A549 (cell line): ENCODE results near the gene IFI27L1. TPM values are rescaled to one million over a fixed set of nuclear protein-coding genes. Genes with fewer than 3 reads are reported as not detected.

Experiments
- ATAC-seq, 2 experiments: fragments of 200-7000 bp in 1 of 2; fragments of >200 bp in 1 of 2; cut with Nextera tagmentation in 1 of 2; cut with Tn5 transposase in 1 of 2; 3 replicates each; pipeline versions ENCODE4 v1.8.0 to v1.9.1; 2018 to 2020; ENCODE audit warnings: mild to moderate bottlenecking in 1 of 2, moderate library complexity in 1 of 2
- CTCF ChIA-PET: fragments of 300-600 bp; sonication (Branson Sonifier 250); formaldehyde crosslinking; extraction: SDS; loops from one replicate; lab custom pipeline; 2021; ENCODE audit warnings: antibody characterized with exemption, inconsistent platforms; lab: Yijun Ruan, JAX
- POLR2A ChIA-PET: fragments of 350-600 bp; formaldehyde crosslinking; extraction: SDS; loops from one replicate; lab custom pipeline; 2021; ENCODE audit warnings: antibody characterized with exemption, inconsistent platforms; lab: Yijun Ruan, JAX
- DNase-seq, 2 experiments: peaks; one replicate each; pipeline versions ENCODE4 v3.0.0 to v3.0.0-alpha.2; 2011 to 2016; ENCODE audit warnings: low read depth in 1 of 2, low spot score in 1 of 2
- FAIRE-seq: peaks from 2 replicates; lab custom pipeline; 2011; peaks lifted over from hg19 to GRCh38; lab: Jason Lieb, UNC
- H3K27ac ChIP-seq, 2 experiments: fragments of >200 bp; sonication (Bioruptor Twin); formaldehyde crosslinking; 3 replicates each; pipeline ENCODE4 v1.5.1; 2016 to 2017
- H3K4me1 ChIP-seq: fragments of >200 bp; sonication (Bioruptor Twin); formaldehyde crosslinking; 3 replicates; pipeline ENCODE4 v1.6.1; 2016
- H3K4me2 ChIP-seq: fragments of >200 bp; sonication (Bioruptor Twin); formaldehyde crosslinking; 3 replicates; pipeline ENCODE4 v1.6.1; 2016
- H3K4me3 ChIP-seq: fragments of >200 bp; sonication (Bioruptor Twin); formaldehyde crosslinking; 3 replicates; pipeline ENCODE4 v1.5.1; 2016
- H3K9me3 ChIP-seq: fragments of >200 bp; sonication (Bioruptor Twin); formaldehyde crosslinking; 3 replicates; pipeline ENCODE4 v1.6.1; 2016
- CBX8 ChIP-seq: fragments of 200-600 bp; sonication (generic); IDR thresholded peaks from 2 replicates; pipeline ENCODE4 v1.6.1; 2016
- CHD2 ChIP-seq: fragments of 150-350 bp; IDR thresholded peaks from 2 replicates; pipeline ENCODE4 v1.6.1; 2014; ENCODE audit warnings: low read length; ENCODE audit not compliant: partially characterized antibody
- CTCF ChIP-seq: fragments of >200 bp; sonication (Bioruptor Twin); formaldehyde crosslinking; IDR thresholded peaks from 3 replicates; pipeline ENCODE4 v1.5.1; 2016
- FOXS1 ChIP-seq: fragments of 250-450 bp; sonication (Bioruptor Pico); IDR thresholded peaks from 2 replicates; pipeline ENCODE4 v1.5.0; 2020; ENCODE audit warnings: mild to moderate bottlenecking, moderate library complexity
- HDAC2 ChIP-seq: fragments of 200-600 bp; sonication (generic); IDR thresholded peaks from 2 replicates; pipeline ENCODE4 v1.6.1; 2016
- HES2 ChIP-seq: fragments of >200 bp; sonication (Bioruptor Twin); formaldehyde crosslinking; IDR thresholded peaks from 2 replicates; pipeline ENCODE4 v1.6.1; 2016
- HEYL ChIP-seq: fragments of 250-450 bp; sonication (Bioruptor Pico); IDR thresholded peaks from 2 replicates; pipeline ENCODE4 v1.8.0; 2021; ENCODE audit warnings: mild to moderate bottlenecking, moderate library complexity
- HOXB5 ChIP-seq: fragments of 250-450 bp; sonication (Bioruptor Pico); IDR thresholded peaks from 2 replicates; pipeline ENCODE4 v1.5.0; 2020; ENCODE audit warnings: mild to moderate bottlenecking, moderate library complexity
- JUN ChIP-seq, 2 experiments: fragments of >200 bp; sonication (Bioruptor Twin); formaldehyde crosslinking; IDR thresholded peaks; 2 replicates in 1 of 2; 3 replicates in 1 of 2; pipeline ENCODE4 v1.6.1; 2016 to 2017
- KDM1A ChIP-seq: fragments of 200-600 bp; sonication (generic); IDR thresholded peaks from 2 replicates; pipeline ENCODE4 v1.6.1; 2016; ENCODE audit warnings: low read depth, mild to moderate bottlenecking
- NFE2L2 ChIP-seq: fragments of 150-350 bp; conservative IDR thresholded peaks from 2 replicates; pipeline ENCODE4 v1.6.1; 2014; ENCODE audit warnings: low read length
- PBX3 ChIP-seq: IDR thresholded peaks from 2 replicates; pipeline ENCODE4 v1.6.1; 2012
- POLR2A ChIP-seq: IDR thresholded peaks from 2 replicates; pipeline ENCODE4 v1.6.1; 2012; ENCODE audit warnings: mild to moderate bottlenecking, low read length
- POLR2AphosphoS2 ChIP-seq: conservative IDR thresholded peaks from 2 replicates; pipeline ENCODE4 v1.6.1; 2012; ENCODE audit warnings: low read length, improper control_type of control experiment, inconsistent platforms
- RAD21 ChIP-seq, 2 experiments: fragments of >200 bp in 1 of 2; sonication (Bioruptor Twin) in 1 of 2; formaldehyde crosslinking in 1 of 2; IDR thresholded peaks in 1 of 2; conservative IDR thresholded peaks in 1 of 2; 2 replicates in 1 of 2; 3 replicates in 1 of 2; pipeline ENCODE4 v1.6.1; 2012 to 2018; ENCODE audit warnings: inconsistent platforms in 1 of 2
- RNF2 ChIP-seq: fragments of 200-600 bp; sonication (generic); IDR thresholded peaks from 2 replicates; pipeline ENCODE4 v1.6.1; 2016; ENCODE audit warnings: low read depth, mild to moderate bottlenecking, antibody characterized with exemption, moderate library complexity, borderline replicate concordance
- SMC3 ChIP-seq: fragments of >200 bp; sonication (Bioruptor Twin); formaldehyde crosslinking; IDR thresholded peaks from 3 replicates; pipeline ENCODE4 v1.6.1; 2018; ENCODE audit warnings: inconsistent platforms
- SREBF2 ChIP-seq: fragments of 450-650 bp; IDR thresholded peaks from 2 replicates; pipeline ENCODE4 v1.6.1; 2014; ENCODE audit warnings: mild to moderate bottlenecking, moderate library complexity
- TP53 ChIP-seq: fragments of 250-450 bp; sonication (Bioruptor Pico); IDR thresholded peaks from 2 replicates; pipeline ENCODE4 v1.5.0; 2021; ENCODE audit warnings: mild to moderate bottlenecking, moderate library complexity
- ZFP36 ChIP-seq: fragments of 450-650 bp; IDR thresholded peaks from 2 replicates; pipeline ENCODE4 v1.6.1; 2014; ENCODE audit warnings: borderline replicate concordance; ENCODE audit not compliant: partially characterized antibody
- ZSCAN20 ChIP-seq: fragments of 250-450 bp; sonication (Bioruptor Pico); IDR thresholded peaks from 2 replicates; pipeline ENCODE4 v1.8.0; 2022; ENCODE audit warnings: mild to moderate bottlenecking, moderate library complexity
- WGBS: methylation state at CpG from one replicate; pipeline ENCODE4 v1.1.6; 2017; ENCODE audit errors: missing lambda C conversion rate; 5-methylcytosine and 5-hydroxymethylcytosine counted together
- polyA plus RNA-seq, 4 experiments: library from polyadenylated mRNA; depleted of rRNA in 3 of 4; stranded (reverse); fragments of >200 nt; fragmentation: RNase III in 1 of 4; extraction: RNeasy Plus Mini Kit Qiagen cat#74134 plus additional on column Dnase treatment in 1 of 4; gene quantifications; 2 replicates in 3 of 4; 3 replicates in 1 of 4; pipeline ENCODE4 v1.2.3, GENCODE V29; 2011 to 2017
- TF ChIP-seq, protein P1 (sequence below): fragments of 250-450 bp; sonication (Bioruptor Pico); IDR thresholded peaks from 2 replicates; pipeline ENCODE4 v1.5.0; 2021; ENCODE audit warnings: mild to moderate bottlenecking, moderate library complexity, borderline replicate concordance
- TF ChIP-seq, protein P2 (sequence below): fragments of >200 bp; sonication (Bioruptor Twin); formaldehyde crosslinking; IDR thresholded peaks from 3 replicates; pipeline ENCODE4 v1.6.1; 2016
- TF ChIP-seq, protein P3 (sequence below): fragments of 450-650 bp; IDR thresholded peaks from 2 replicates; pipeline ENCODE4 v1.6.1; 2014; ENCODE audit warnings: antibody characterized with exemption

IFI27L1 gene
- polyA plus RNA-seq, 2 of the 4 experiments (the other 2 are of a cell fraction), result 15.9 to 28.0 TPM

GRCh38 chr14:94050231-94050880 lies 30.8 kb upstream of the IFI27L1 start:
- CTCF ChIA-PET, result interaction anchor here (0.6 to 10.9 kb wide), 10 partner anchors 11 to 1382 kb away, joined by 3 to 82 read pairs (median 3); no protein-coding TSS in a partner anchor
- POLR2A ChIA-PET, result interaction anchor here (1.3 kb wide), 1 partner anchor 86 kb away, joined by 4 read pairs; no protein-coding TSS in a partner anchor
- H3K4me3 ChIP-seq, result no peak overlapping the region
- no peaks in the 10 kb centered on the region for H3K9me3 ChIP-seq
- no peak overlapping the region for H3K27ac ChIP-seq
- DNase-seq (no peak), ATAC-seq (no peak), FAIRE-seq (no peak)
- 91% methylated on average over 6 of the region's 6 CpGs for WGBS
- TF ChIP-seq, protein P1, sequence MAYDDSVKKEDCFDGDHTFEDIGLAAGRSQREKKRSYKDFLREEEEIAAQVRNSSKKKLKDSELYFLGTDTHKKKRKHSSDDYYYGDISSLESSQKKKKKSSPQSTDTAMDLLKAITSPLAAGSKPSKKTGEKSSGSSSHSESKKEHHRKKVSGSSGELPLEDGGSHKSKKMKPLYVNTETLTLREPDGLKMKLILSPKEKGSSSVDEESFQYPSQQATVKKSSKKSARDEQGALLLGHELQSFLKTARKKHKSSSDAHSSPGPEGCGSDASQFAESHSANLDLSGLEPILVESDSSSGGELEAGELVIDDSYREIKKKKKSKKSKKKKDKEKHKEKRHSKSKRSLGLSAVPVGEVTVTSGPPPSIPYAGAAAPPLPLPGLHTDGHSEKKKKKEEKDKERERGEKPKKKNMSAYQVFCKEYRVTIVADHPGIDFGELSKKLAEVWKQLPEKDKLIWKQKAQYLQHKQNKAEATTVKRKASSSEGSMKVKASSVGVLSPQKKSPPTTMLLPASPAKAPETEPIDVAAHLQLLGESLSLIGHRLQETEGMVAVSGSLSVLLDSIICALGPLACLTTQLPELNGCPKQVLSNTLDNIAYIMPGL (CRISPR knock-in tag), result no peak
- no peak for TF ChIP-seq ZFP36
- no peak overlapping the region for H3K4me2 ChIP-seq
- no peaks in the 10 kb centered on the region for H3K4me1 ChIP-seq

DNA sequence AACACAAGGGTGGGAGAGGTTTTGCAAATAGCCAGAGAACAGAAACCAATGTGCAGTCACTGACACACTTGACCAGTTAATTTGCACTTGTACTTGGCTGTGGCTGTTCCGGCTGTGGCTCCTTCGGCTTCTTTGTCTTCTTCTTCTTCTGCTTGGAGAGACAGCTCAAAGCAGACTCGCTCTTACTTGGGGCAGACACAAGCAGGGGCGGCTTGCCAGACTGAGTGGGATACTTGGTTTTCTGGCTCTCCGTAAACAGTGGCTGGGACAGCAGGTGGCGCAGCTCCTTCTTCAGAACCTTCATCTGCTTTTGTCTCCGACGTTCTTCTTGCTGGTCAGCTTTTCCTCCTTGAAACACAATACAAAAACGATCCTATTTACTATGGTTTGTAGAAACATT lies 30.0 kb upstream of the IFI27L1 start:
- H3K4me2 ChIP-seq, result no peak overlapping the region
- ATAC-seq (peak; percentile 55 to 76; a peak in 3 of 6 replicates), FAIRE-seq (no peak), DNase-seq (peak in 1 of 2 experiments; percentile 41)
- 68% methylated on average over 9 of the region's 9 CpGs for WGBS
- CTCF ChIA-PET, result interaction anchor here (0.6 to 10.9 kb wide), 12 partner anchors 8 to 1382 kb away, joined by 3 to 82 read pairs (median 3); partner anchors contain the start of genes IFI27 and IFI27L2
- no peaks in the 10 kb centered on the region for H3K9me3 ChIP-seq
- TF ChIP-seq JUN (IDR thresholded peaks at IDR 0.05) (no peak), ZFP36 (no peak), RAD21 (conservative IDR thresholded peaks at IDR 0.05 in 1 of 2, IDR thresholded peaks at IDR 0.05 in 1 of 2) (peak; percentile 29 to 34; a peak in 3 of 5 replicates), CTCF (peak; percentile 46), HEYL (CRISPR knock-in tag) (no peak), SMC3 (peak; percentile 54), NFE2L2 (no peak), HOXB5 (CRISPR knock-in tag) (no peak)
- TF ChIP-seq, all 56 proteins: peak for 3
- Histone ChIP-seq H3K4me3 (no peak overlapping the region), H3K4me1 (no peaks in the 10 kb centered on the region), H3K27ac (no peak overlapping the region)
- POLR2A ChIA-PET, result interaction anchor here (1.3 kb wide), 1 partner anchor 86 kb away, joined by 4 read pairs; no protein-coding TSS in a partner anchor

GRCh38 chr14:94051779-94052178 lies 29.3 kb upstream of the IFI27L1 start:
- 79% methylated on average over 3 of the region's 3 CpGs for WGBS
- H3K27ac ChIP-seq, result no peak overlapping the region
- no peak overlapping the region for H3K4me2 ChIP-seq
- FAIRE-seq, result no peak
- ChIA-PET POLR2A (interaction anchor here (1.3 kb wide), 1 partner anchor 85 kb away, joined by 4 read pairs; no protein-coding TSS in a partner anchor), CTCF (interaction anchor here (0.9 to 10.9 kb wide), 10 partner anchors 9 to 112 kb away, joined by 3 to 82 read pairs (median 4); partner anchors contain the start of genes IFI27 and IFI27L2)
- no peak for TF ChIP-seq CBX8
- TF ChIP-seq HOXB5 (CRISPR knock-in tag), result no peak
- no peak for TF ChIP-seq CHD2
- TF ChIP-seq POLR2A, result no peak
- no peak for TF ChIP-seq FOXS1 (CRISPR knock-in tag)
- no peak for TF ChIP-seq RNF2
- TF ChIP-seq KDM1A, result no peak
- no peak for TF ChIP-seq POLR2AphosphoS2
- no peak for TF ChIP-seq ZSCAN20
- no peak for TF ChIP-seq SREBF2
- TF ChIP-seq TP53, result no peak
- no peak for TF ChIP-seq PBX3
- TF ChIP-seq HES2, result no peak
- TF ChIP-seq, protein P2, sequence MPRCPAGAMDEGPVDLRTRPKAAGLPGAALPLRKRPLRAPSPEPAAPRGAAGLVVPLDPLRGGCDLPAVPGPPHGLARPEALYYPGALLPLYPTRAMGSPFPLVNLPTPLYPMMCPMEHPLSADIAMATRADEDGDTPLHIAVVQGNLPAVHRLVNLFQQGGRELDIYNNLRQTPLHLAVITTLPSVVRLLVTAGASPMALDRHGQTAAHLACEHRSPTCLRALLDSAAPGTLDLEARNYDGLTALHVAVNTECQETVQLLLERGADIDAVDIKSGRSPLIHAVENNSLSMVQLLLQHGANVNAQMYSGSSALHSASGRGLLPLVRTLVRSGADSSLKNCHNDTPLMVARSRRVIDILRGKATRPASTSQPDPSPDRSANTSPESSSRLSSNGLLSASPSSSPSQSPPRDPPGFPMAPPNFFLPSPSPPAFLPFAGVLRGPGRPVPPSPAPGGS, result no peak
- no peak for TF ChIP-seq HDAC2
- TF ChIP-seq, protein P3, sequence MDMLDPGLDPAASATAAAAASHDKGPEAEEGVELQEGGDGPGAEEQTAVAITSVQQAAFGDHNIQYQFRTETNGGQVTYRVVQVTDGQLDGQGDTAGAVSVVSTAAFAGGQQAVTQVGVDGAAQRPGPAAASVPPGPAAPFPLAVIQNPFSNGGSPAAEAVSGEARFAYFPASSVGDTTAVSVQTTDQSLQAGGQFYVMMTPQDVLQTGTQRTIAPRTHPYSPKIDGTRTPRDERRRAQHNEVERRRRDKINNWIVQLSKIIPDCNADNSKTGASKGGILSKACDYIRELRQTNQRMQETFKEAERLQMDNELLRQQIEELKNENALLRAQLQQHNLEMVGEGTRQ, result no peak
- TF ChIP-seq ZFP36, result no peak
- no peaks in the 10 kb centered on the region for H3K9me3 ChIP-seq
- ATAC-seq, result no peak; a peak in 1 of 6 replicates
- no peak for DNase-seq
- H3K4me3 ChIP-seq, result no peak overlapping the region
- no peaks in the 10 kb centered on the region for H3K4me1 ChIP-seq
